ENCODE measurements around the gene FNBP1. TPM values are rescaled to one million over a fixed set of nuclear protein-coding genes. Genes with fewer than 3 reads are reported as not detected.

FNBP1 gene
- total RNA-seq, 1 experiment from 2014 or later, result 36.5 TPM

GRCh38 chr9:129852579-129852978, 190.4 kb downstream of the FNBP1 start:
- Mint-ChIP-seq H3K27me3 (ENCODE audit: low read depth) (no peaks in the 10 kb centered on the region), H3K4me1 (no peaks in the 10 kb centered on the region), H3K9me3 (no peaks in the 10 kb centered on the region), H3K4me3 (no peak overlapping the region), H3K36me3 (ENCODE audit: insufficient read depth in 1 of 3, low read depth in 3 of 3) (peaks cover 0 to 48% (median 21%) of the 10 kb centered on the region in 3 experiments; a peak in 6 of 7 replicates), H3K27ac (no peak overlapping the region)
- no peak overlapping the region for H2BK120ac ChIP-seq (ENCODE audit: low read depth, low read length, poor library complexity, severe bottlenecking)
- no peak overlapping the region for H3K56ac ChIP-seq (ENCODE audit: insufficient read length, low read depth, low read length)
- H3K18ac ChIP-seq (ENCODE audit: insufficient read length, low read depth, low read length), result no peak overlapping the region
- H3K27me3 ChIP-seq (ENCODE audit: insufficient read depth, low read length), result no peaks in the 10 kb centered on the region
- no peak overlapping the region for H3K23ac ChIP-seq (ENCODE audit: insufficient read length, low read depth, low read length)
- no peaks in the 10 kb centered on the region for H3K23me2 ChIP-seq (ENCODE audit: insufficient read length, low read depth, low read length, poor library complexity, severe bottlenecking)
- H3K79me1 ChIP-seq (ENCODE audit: insufficient read depth, low read depth, low read length, poor library complexity, severe bottlenecking), result no peaks in the 10 kb centered on the region
- TF ChIP-seq CTCF (conservative IDR thresholded peaks at IDR 0.05), result no peak
- no peak overlapping the region for H3K14ac ChIP-seq (ENCODE audit: insufficient read depth, low read length)
- H3K9me3 ChIP-seq (ENCODE audit: control insufficient read depth, low read depth, low read length), result no peaks in the 10 kb centered on the region
- H2AK5ac ChIP-seq (ENCODE audit: insufficient read length, low read length), result no peak overlapping the region
- DNase-seq, result no peak
- WGBS (ENCODE audit: extremely low coverage, insufficient read length, low lambda C conversion rate), result no CpG with 5 or more reads among the region's 5 CpGs
- H4K8ac ChIP-seq (replicated peaks; ENCODE audit: insufficient read length, low read depth, low read length), result no peak overlapping the region
- H3K4me2 ChIP-seq (ENCODE audit: insufficient read depth, insufficient read length, low read length), result no peak overlapping the region
- no peak overlapping the region for H3K4ac ChIP-seq (ENCODE audit: low read depth, low read length)
- no peak overlapping the region for H2BK15ac ChIP-seq (ENCODE audit: low read depth, low read length)
- H4K20me1 ChIP-seq (ENCODE audit: control insufficient read depth, insufficient read depth, insufficient read length), result no peaks in the 10 kb centered on the region
- no peak overlapping the region for H3K9ac ChIP-seq (ENCODE audit: extremely low read depth, insufficient read length, low read length)
- no peak overlapping the region for H2BK5ac ChIP-seq (ENCODE audit: insufficient read length, low read length)
- H3T11ph ChIP-seq (ENCODE audit: low read length), result no peak overlapping the region
- no peak overlapping the region for H2AFZ ChIP-seq (ENCODE audit: low read length)
- no peak overlapping the region for H2BK20ac ChIP-seq (ENCODE audit: low read depth, low read length, poor library complexity, severe bottlenecking)
- H4K91ac ChIP-seq (ENCODE audit: insufficient read length, low read depth, low read length), result no peak overlapping the region
- H2BK12ac ChIP-seq (ENCODE audit: insufficient read length, low read depth, low read length), result no peak overlapping the region
- H3K4me1 ChIP-seq (ENCODE audit: insufficient read depth, low read length), result no peaks in the 10 kb centered on the region
- no peaks in the 10 kb centered on the region for H3K79me2 ChIP-seq (ENCODE audit: insufficient read depth, low read length)
- no peak overlapping the region for H3K27ac ChIP-seq (ENCODE audit: insufficient read length, low read depth, low read length)
- no peak overlapping the region for H4K5ac ChIP-seq (ENCODE audit: insufficient read length, low read depth, low read length)
